DLD1 (cell line): ENCODE measurements around the gene TAF7L.
"Not testable (repeated sequence)": the region's sequence is repeated elsewhere in the genome, so short reads cannot be mapped to it uniquely, and the experiment has no call there.

Source experiments
- in situ Hi-C: cut with HindIII; loops from 2 replicates; pipeline ENCODE4 v1.10.0; 2017; ENCODE audit warnings: low sequenced_read_pairs

Gene TAF7L, protein sequence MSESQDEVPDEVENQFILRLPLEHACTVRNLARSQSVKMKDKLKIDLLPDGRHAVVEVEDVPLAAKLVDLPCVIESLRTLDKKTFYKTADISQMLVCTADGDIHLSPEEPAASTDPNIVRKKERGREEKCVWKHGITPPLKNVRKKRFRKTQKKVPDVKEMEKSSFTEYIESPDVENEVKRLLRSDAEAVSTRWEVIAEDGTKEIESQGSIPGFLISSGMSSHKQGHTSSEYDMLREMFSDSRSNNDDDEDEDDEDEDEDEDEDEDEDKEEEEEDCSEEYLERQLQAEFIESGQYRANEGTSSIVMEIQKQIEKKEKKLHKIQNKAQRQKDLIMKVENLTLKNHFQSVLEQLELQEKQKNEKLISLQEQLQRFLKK

DNA sequence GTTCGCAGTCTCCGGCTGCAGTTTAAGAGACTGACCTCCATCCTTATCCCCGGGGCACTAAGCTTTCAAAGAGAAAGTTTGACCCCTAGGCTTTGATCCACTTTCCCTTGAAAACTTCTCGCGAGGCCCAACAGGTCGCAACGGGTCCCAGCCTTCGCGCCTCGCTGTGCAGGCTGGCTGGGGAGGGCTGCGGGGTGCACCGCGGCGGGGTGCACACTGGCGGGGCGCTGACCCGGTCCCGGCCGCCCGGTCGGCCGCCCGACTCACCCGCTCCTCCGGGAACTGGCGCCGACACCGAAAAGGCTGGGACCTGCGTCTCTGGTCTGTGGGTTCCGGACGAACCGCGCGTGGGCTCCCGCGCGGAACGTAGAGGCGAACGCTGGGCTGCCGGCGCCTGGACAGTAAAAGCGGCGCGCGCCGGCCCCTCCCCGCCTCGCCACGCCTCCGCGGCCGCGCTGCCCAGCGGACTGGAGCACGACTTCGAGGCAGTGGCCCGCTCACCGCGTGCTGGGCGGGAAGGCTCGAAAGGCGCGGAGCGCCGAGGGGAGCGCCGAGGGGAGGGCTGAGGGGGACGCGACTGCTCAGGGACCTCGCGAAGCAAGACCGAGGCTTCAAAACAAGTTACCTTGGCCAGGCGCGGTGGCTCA lies at the start of gene TAF7L:
TAF7L (minus strand) TSS at position 378 of the 647 bp plus-strand sequence. CDS start 3,791 bp downstream, outside the sequence.
- in situ Hi-C loops = no loop called here

DNA sequence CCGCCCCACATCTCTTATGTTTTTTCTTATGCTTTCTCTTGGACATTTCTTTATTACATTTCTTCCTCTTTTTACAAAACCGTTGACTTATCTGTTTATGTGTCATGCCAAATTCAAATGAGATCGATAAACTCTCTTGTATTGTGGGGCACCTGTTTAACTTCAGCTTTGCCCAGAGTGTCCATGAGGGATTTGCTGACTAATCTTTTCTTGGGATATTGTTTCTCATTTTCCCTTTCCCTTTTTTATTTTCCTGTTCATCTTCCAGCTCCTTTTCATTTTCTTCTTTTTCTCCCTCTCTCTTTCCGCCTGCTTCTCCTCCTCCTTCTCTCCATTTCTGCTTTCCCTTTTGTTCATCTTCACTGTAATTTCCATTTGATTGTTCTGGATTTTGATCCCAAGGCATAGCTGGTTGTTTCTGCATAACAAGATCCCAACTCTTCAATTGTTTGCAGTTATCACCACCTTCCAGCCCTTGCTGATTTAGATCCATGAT lies 46.7 kb upstream of the TAF7L start:
- in situ Hi-C loops = no loop called here

DNA sequence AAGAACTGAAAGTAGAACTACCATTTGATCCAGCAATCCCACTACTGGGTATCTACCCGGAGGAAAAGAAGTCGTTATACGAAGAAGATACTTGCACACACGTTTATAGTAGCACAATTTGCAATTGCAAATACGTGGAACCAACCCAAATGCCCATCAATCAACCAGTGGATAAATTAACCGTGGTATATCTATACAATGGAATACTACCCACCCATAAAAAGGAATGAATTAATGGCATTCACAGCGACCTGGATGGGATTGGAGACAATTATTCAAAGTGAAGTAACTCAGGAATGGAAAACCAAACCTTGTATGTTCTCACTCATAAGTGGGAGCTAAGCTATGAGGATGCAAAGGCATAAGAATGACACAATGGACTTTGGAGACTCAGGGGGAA lies 43.2 kb upstream of the TAF7L start:
- in situ Hi-C loops = not testable (repeated sequence)

DNA sequence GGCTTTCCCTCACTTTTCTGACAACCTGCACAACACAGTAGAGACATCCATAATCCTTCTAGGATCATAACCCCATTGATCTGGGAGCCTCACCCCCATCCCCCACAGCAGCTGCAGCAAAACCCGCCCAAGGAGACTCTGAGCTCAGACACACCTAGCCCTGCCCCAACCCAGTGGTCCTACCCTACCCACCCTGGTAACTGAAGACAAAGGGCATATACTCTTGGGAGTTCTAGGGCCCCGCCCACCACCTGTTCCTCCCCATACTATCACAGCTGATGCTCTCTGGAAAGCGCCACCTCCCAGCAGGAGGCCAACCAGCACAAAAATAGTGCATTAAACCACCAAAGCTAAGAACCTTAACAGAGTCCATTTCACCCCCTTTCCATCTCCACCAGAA lies 35.5 kb upstream of the TAF7L start:
- in situ Hi-C loops = not testable (repeated sequence)

DNA sequence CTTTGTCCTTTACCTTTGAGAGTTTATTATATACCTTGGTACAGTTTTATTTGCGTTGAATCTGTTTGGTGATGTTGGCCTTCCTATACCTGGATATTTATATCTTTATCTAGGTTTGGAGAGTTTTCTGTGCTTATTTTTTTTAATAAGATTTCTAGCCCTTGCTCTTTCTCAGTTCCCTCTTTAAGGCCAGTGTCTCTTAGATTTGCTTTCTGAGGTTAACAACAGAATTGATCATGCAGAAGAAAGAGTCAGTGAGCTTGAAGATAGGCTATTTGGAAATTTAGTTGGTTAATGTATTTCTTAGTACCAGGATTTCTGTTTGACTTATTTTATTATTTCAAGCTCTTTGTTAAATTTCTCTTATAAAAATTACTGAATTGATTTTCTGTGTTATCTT lies 12.7 kb upstream of the TAF7L start:
- in situ Hi-C loops = no loop called here

DNA sequence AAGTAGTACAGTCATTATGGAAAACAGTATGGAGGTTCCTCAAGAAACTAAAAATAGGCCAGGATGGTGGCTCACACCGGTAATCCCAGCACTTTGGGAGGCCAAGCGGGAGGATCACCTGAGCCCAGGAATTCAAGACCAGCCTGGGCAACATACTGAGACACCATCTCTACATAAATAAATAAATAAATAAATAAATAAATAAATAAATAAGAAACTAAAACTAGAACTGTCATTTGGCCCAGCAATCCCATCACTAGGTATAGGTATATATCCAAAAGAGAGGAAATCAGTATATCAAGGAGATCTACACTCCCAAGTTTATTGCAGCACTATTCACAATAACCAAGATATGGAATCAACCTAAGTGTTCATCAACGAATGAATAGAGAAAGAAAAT lies 4.5 kb upstream of the TAF7L start:
- in situ Hi-C loops = not testable (repeated sequence)

DNA sequence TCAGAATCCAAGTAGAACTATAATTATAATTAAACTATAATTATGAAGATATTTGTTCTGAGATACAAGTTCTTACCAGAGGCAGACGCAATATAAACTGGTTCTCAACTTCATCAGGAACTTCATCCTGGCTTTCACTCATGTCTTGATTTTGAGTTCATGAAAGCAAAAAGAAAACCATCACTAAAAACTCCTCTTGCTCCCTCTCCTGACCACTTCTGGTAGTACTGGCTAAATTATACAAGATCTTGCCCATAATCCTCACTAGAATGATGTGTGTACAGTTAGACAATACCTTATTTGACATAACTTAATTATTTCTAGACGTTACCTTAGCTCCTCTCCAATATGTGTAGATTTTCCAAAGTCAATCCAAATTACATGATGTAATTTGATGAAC lies 3.7 kb downstream of the TAF7L start:
- in situ Hi-C loops = no loop called here

DNA sequence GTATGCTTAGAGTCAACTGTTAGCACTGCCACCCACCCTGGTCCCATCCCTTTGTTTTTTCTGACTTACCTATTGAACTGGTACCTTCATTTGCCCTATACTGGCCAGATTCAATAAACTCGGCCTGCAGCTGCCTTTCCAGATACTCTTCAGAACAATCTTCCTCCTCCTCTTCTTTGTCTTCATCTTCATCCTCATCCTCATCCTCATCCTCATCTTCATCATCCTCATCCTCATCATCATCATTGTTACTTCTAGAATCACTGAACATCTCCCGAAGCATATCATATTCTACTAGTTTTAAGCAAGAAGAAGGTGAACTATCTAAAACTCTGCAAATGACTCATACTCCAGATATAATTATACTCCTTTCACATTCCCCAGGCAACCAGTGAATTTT lies 14.9 kb downstream of the TAF7L start:
- in situ Hi-C loops = no loop called here

DNA sequence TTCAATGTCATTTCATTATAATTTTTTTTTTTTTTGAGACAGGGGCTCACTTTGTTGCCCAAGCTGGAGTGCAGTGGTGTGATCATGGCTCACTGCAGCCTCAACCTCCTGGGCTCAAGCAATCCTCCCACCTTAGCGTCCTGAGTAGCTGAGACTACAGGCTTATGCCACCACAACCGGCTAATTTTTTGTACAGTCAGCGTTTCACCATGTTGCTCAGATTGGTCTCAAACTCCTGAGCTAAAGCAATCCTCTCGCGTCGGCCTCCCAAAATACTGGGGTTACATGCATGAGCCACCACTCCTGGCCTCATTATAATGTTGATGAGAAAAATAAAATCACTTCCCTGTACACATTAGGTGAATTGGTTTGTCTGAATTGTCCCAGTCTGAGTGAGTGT lies 16.9 kb downstream of the TAF7L start:
- in situ Hi-C loops = no loop called here

DNA sequence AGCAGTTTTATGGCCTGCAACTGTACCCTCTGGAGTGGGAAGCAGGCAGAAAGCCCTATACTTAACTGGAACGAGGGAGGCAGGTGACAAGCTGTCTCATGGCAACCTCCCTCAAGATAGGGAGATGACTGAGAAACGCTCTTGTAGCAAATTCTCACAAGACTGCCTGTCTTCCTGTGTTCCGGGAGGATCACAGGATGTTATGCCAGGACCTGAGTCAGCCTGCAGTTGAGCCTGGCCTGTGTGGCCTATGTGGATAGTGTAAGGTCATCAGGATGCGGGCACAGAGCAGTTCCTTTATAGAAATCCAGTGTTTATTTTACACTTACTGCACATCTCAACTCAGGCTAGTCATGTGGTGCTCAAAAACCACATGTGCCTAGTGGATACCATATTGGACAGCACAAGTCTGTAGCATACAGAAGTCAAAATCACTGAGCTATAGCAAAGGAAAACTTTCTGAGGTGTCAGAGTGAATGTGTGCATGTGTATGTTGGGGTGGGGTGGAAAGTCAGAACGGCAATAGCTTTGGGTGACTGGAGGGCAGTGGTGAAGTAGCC lies 25.2 kb downstream of the TAF7L start:
- in situ Hi-C loops = no loop called here

DNA sequence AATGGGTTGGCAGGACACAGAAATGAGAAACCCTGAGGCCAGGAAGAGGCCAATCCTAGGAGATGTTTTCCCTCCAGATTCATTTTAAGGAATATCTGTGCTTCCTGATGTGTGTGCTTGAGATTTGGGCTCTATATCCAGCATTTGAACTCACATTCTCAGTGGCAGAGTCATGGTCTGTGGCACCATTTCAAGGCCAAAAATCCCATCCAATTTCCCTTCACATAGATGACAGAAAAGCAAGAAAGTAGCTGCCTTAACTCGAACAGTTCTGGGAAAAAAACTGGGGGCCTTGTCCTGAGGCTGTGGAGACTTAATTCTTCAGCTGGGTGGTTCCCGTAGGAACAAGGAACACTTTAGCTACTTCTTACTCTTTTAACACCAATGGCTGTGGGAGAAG lies 27.4 kb downstream of the TAF7L start:
- in situ Hi-C loops = no loop called here

DNA sequence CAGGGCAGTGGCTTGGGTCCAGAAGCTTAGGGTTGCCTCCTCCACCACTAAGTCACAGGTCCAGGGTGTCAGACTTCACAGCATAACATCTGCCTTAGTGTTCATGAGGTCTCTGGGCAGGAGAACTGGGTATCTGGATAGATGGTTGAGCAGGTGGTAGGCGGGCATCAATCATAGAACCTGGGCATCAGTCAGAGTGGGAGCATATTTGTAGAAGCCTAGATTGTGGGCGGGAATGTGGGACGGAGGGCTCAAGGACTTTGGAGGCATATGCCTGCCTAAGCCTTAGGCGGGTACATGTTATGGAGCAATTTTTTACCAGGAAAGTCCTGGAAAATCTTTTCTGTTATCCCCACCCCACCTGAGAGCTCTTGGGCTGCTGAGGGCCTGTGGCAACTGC lies 28.5 kb downstream of the TAF7L start:
- in situ Hi-C loops = no loop called here

DNA sequence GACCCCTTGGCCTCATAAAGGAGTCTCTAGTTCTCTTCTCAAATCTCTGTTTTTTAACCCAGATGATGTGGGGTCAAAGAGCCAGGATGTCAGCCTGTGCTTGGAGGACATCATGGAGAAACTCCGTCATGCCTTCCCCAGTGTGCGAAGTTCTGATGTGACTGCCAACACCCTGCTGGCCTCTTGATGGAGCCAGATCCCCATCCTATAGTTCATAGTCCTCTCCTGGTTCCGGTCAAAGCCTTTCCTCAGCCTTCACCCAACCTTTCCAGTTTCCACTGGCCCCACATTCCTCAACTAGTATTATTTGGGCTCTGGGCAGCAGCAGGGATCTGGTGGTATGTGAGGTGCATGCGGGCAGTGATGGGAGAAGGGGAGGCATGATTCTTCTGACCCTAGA lies 30.7 kb downstream of the TAF7L start:
- in situ Hi-C loops = no loop called here

DNA sequence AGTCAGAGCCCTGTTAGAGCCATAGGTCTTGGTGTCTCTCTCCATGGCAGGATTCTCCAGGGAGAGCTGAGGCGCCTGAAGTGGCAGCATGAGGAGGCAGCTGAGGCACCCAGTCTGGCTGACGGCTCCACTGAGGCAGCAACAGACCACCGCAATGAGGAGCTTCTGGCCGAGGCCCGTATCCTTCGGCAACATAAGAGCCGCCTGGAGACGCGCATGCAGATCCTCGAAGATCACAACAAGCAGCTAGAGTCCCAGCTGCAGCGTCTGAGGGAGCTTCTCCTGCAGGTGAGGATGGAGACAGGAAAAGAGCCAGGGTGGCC lies 32.9 kb downstream of the TAF7L start:
- in situ Hi-C loops = no loop called here

DNA sequence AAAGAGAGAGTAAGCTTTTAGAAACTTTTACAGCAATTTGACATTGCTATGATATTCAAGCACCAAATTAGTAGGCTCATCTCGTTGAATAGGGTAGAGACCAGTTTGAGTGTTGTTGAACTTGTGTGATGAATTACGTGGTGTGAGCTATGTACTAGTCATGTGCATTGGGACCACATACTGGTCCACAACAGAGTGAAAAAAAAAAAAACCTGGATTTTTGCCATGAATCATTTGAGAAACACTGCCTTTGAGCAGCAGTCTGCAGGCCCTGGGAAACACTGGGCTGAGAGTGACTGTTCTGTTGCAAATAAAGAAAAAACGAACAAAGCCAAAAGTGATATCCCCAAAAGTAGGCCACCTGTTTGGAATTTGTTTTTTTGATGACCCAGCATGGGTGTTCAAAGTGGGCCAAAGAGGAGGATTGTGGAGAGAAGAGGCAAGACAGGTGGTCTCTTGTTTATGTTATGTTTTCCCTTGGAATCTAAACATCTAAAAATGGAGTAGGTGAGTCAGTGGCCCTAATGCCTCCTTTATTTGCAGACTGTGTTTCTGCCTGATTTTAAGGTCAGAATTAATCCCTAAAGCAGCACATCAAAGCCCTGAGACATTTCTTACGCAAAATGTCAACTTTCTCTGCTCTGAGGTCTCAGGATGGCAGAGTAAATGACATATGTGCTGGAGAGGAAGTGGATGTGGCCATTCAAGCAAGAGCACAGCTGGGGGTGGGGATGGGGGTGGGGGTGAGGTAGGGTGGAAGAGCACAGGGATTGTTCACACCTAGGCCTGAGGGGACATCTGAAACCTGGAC lies 33.5 kb downstream of the TAF7L start:
- in situ Hi-C loops = no loop called here

DNA sequence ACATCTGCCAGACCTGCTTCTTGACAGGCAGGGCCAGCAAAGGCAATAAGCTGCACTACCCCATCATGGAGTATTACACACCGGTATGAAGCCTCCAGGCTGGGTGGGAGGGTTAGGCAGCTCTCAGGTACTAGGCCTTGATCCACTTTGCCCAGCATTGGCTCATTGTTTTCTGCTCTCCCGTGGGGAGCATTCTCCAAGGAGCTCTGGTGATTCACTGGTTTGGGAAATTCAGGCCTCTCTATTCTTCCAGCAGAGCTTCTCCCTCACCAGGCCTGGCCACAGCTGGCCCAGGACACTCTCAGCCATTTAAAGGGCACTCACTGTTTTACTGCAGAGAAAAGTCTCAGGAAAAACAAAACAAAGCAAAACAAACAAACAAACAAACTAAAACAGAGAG lies 38.5 kb downstream of the TAF7L start:
- in situ Hi-C loops = no loop called here

DNA sequence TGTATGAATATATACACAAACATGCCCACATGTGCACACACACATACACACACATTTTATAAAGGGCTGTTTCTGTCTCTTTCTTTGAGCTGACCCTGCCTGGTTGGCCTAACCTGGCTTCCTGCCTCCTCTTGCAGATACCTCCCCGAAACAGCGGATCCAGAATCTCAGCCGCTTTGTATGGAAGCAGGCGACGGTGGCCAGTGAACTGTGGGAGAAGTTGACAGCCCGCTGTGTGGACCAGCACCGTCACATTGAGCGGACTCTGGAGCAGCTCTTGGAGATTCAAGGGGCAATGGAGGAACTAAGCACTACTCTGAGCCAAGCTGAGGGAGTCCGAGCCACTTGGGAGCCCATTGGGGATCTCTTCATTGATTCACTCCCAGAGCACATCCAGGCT lies 49.6 kb downstream of the TAF7L start:
- in situ Hi-C loops = no loop called here

DNA sequence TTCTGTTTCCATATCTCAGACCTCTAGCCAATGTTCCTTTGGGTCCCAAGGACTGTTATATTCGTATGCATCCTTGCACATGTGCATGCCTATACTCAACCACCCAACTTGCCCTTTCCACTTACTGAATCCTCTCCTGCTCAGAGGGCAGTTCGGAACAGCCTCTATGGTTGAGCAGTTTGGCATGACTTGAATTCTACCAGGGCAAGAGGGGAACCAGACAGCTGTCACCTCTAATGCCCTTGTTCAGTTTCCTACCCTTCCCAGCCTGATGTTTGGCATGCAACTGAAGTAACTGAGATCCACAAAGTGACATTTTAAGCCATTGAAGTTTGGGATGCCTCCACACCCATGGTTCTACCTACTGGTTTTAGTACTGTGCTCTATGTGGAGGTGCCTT lies 54.1 kb downstream of the TAF7L start:
- in situ Hi-C loops = no loop called here

DNA sequence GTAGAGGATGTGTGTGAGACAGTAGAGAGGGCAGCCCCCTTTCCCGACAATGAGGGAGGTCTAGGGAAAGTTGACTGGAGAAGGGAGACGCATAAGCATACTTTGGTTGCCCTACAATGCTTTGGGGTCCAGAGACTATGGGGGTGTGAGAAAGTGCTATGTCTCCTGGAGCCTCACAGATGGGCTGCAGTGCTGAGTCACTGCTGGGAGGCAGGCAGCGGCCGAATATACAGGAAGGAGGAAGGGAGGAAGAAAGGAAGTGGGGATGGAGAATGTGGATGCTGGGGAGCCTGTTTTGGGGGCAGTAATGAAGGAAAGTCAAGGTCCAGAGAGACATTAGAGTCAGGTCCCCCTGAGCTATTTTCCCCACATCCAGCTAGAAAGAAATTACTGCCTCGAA lies 58.8 kb downstream of the TAF7L start:
- in situ Hi-C loops = no loop called here

DNA sequence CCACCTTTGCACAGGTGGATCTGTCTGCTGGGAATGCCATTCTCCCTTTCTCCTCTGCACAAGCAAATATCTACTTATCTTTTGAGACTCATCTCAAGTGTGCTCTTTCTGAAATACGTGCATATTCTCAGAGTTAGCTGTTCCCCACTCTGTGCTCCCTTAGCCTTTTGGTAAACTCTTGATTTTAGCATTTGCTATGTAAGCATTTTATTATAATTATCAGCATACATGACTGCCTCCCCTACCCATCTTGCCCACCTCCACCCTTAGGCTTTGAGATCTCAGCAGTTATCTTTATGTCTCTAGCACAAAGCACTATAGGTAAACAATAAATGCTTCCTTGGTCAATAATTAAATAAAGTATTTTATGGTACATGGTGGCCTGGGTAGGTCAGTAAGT lies 60.1 kb downstream of the TAF7L start:
- in situ Hi-C loops = no loop called here

DNA sequence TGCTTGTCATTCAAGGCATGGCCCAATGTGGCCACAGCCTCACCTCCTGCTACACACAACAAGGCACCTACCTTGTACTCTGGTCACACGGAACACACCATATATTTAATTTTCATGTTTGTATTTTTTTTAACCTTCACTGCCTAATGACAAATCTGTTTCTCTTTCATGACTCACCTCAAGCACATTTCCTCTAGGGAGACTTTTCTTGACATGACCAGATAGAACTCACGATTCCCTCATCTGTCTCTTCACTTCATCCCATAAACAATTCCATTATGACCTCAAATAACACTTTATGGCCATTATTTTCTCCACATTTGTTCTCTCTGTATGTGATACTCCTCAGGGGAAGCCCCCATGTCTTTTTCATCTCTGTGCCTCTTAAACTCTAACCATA lies 60.5 kb downstream of the TAF7L start:
- in situ Hi-C loops = no loop called here
